Measurements from ENCODE around the gene ARHGAP15.

Gene ARHGAP15

DNA sequence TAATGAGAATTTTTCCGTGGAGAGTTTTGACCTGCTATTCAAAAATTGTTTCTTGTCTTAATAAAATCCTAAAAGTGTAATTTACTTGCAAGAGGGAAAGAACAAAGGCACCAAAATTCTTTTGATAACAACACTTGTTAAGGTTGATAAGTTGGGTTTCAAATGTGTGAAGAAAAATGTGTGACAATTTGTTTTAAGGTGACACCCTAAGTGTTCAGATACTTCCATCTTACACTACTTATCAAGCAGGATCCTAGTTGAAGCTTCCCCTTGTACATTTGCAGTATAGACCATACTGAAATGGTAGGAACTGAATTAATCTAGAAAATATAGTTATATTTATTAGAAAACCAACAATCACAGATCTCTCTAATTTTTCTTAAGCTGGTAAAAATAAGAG lies 204.6 kb downstream of the ARHGAP15 start:
- no peak for TF ChIP-seq CTCF (IDR thresholded peaks at IDR 0.05; ENCODE audit: low read depth, low read length)
- DNase-seq (ENCODE audit: low read depth in 2 of 2), result no peak
- no peak overlapping the region for H3K4me3 ChIP-seq (replicated peaks in 1 of 2; ENCODE audit: low read depth in 2 of 2, low read length in 2 of 2)

DNA sequence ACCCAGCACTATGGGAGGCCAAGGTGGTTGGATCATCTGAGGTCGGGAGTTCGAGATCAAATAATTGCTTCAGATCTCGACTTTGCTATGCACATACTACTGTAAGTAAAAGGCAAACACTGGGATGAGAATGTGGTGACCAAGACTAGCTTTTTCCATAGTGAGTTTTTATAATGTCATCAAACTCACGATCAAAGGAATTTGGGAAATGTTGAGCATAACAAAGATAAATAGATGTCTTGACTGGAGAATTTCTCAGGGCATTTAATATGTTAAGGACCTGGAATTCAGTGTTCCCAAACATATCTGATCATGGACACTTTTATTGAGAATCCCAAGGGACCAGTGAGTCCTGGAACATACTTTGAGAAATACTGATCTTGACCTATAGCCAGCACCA lies 205.6 kb downstream of the ARHGAP15 start:
- no peak for TF ChIP-seq CTCF (IDR thresholded peaks at IDR 0.05; ENCODE audit: low read depth, low read length)
- H3K4me3 ChIP-seq (replicated peaks in 1 of 2; ENCODE audit: low read depth in 2 of 2, low read length in 2 of 2), result no peak overlapping the region
- peak in 1 of 2 donors; percentile 3 for DNase-seq (ENCODE audit: low read depth in 2 of 2)

DNA sequence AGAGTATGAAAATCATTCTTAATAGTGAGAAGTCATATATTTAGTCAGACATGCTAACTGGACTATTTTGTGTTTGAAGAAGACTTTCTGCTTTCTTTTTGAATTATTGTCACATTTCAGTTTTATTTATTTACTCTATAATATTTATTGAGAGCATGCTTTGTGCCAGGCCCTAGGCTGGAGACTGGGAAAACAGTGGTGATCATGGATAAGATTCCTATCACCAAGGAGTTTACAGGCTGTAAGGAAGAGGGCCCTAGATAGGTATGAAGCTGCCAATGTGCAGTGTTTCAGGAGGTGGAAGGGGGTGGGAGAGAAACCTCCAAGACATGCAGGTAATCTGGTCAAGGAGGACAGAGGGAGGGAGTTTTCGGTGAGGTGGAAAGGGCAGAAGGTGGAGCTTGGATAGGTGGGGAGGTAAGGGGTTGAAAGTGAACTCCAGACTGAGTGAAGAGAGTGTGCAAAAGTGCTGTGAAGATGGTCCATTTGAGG lies 207.5 kb downstream of the ARHGAP15 start:
- TF ChIP-seq CTCF (IDR thresholded peaks at IDR 0.05; ENCODE audit: low read depth, low read length), result no peak
- DNase-seq (ENCODE audit: low read depth in 2 of 2), result no peak
- H3K4me3 ChIP-seq (replicated peaks in 1 of 2; ENCODE audit: low read depth in 2 of 2, low read length in 2 of 2), result no peak overlapping the region

GRCh38 chr2:143341478-143341877 lies 212.3 kb downstream of the ARHGAP15 start:
- no peak for DNase-seq (ENCODE audit: low read depth in 2 of 2)
- no peak overlapping the region for H3K4me3 ChIP-seq (replicated peaks in 1 of 2; ENCODE audit: low read depth in 2 of 2, low read length in 2 of 2)
- no peak for TF ChIP-seq CTCF (IDR thresholded peaks at IDR 0.05; ENCODE audit: low read depth, low read length)

DNA sequence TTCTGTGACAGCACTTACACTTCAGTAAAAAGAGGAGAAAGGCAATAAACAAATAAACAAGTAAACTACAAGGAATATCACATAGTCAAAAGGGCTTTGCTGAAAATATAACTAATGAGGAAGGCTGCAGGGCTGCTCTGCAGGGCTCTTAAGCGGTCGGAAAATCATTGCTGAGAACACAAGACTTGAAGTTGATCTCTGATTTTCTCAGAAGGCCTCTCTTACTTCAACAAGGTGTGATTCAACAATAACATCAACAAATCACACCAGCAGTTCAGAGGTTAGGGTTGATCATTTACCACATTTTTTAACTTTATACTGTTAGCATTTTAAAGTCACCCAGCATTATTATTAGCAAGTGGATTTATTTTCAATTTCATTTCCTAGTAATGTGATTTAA lies 215.6 kb downstream of the ARHGAP15 start:
- no peak for DNase-seq (ENCODE audit: low read depth in 2 of 2)
- TF ChIP-seq CTCF (IDR thresholded peaks at IDR 0.05; ENCODE audit: low read depth, low read length), result no peak
- no peak overlapping the region for H3K4me3 ChIP-seq (replicated peaks in 1 of 2; ENCODE audit: low read depth in 2 of 2, low read length in 2 of 2)

- no peak for TF ChIP-seq CTCF (IDR thresholded peaks at IDR 0.05; ENCODE audit: low read depth, low read length)
- DNase-seq (ENCODE audit: low read depth in 2 of 2), result no peak
- no peak overlapping the region for H3K4me3 ChIP-seq (replicated peaks in 1 of 2; ENCODE audit: low read depth in 2 of 2, low read length in 2 of 2)
Measured at GRCh38 chr2:143345887-143346787, 216.9 kb downstream of the ARHGAP15 start.

All from cardiac fibroblast (primary cell).